Spleen (tissue), 11 donors: ENCODE data around the gene CABP4. TPM values are rescaled to one million over a fixed set of nuclear protein-coding genes. Genes with fewer than 3 reads are reported as not detected.

ENCODE experiments used
- DNase-seq: peaks from one replicate; pipeline ENCODE4 v3.0.0-alpha.2; 2020
- H3K27ac ChIP-seq, 8 donors: fragments of 200-600 bp; sonication (generic) in 7 of 8; 1 replicate in 4 of 8; 2 replicates in 4 of 8; pipeline versions ENCODE4 v1.5.0 to v1.8.0; 2016 to 2021; ENCODE audit warnings: inconsistent platforms in 4 of 8, mild to moderate bottlenecking in 4 of 8, moderate library complexity in 1 of 8
- H3K27me3 ChIP-seq, 7 donors: fragments of 200-600 bp; sonication (generic) in 6 of 7; replicated peaks in 1 of 7; 1 replicate in 4 of 7; 2 replicates in 3 of 7; pipeline versions ENCODE4 v1.5.0 to v1.8.0; 2016 to 2021; ENCODE audit warnings: inconsistent platforms in 3 of 7, mild to moderate bottlenecking in 1 of 7
- H3K36me3 ChIP-seq, 6 donors: fragments of 200-600 bp; sonication (generic) in 5 of 6; 1 replicate in 4 of 6; 2 replicates in 2 of 6; pipeline versions ENCODE4 v1.5.0 to v1.8.0; 2016 to 2021; ENCODE audit warnings: inconsistent platforms in 2 of 6
- H3K4me1 ChIP-seq, 6 donors: fragments of 200-600 bp; sonication (generic) in 5 of 6; 1 replicate in 3 of 6; 2 replicates in 3 of 6; pipeline versions ENCODE4 v1.5.0 to v1.8.0; 2016 to 2021; ENCODE audit warnings: inconsistent platforms in 3 of 6
- H3K4me3 ChIP-seq, 8 donors: fragments of 200-600 bp; sonication (generic) in 7 of 8; 1 replicate in 4 of 8; 2 replicates in 4 of 8; pipeline versions ENCODE4 v1.5.0 to v1.8.0; 2016 to 2021; ENCODE audit warnings: inconsistent platforms in 4 of 8, mild to moderate bottlenecking in 4 of 8, moderate library complexity in 2 of 8
- H3K9me3 ChIP-seq, 8 donors: fragments of 200-600 bp; sonication (generic) in 7 of 8; 1 replicate in 4 of 8; 2 replicates in 4 of 8; pipeline versions ENCODE4 v1.5.0 to v1.8.0; 2016 to 2021; ENCODE audit warnings: inconsistent platforms in 4 of 8
- CTCF ChIP-seq, 11 experiments: fragments of 200-600 bp in 7 of 11; fragments of 450-650 bp in 4 of 11; sonication (generic) in 4 of 11; IDR thresholded peaks in 8 of 11; conservative IDR thresholded peaks in 3 of 11; 1 replicate in 7 of 11; 2 replicates in 4 of 11; pipeline versions ENCODE4 v1.4.0 to v1.8.0; 2016 to 2021; ENCODE audit warnings: antibody characterized with exemption in 11 of 11, inconsistent platforms in 4 of 11, mild to moderate bottlenecking in 1 of 11
- POLR2A ChIP-seq, 3 donors: fragments of 450-650 bp; IDR thresholded peaks; one replicate each; pipeline ENCODE4 v1.5.1; 2017; ENCODE audit warnings: antibody characterized with exemption in 3 of 3, mild to moderate bottlenecking in 1 of 3
- POLR2AphosphoS5 ChIP-seq, 3 donors: sonication (generic); formaldehyde crosslinking; IDR thresholded peaks; one replicate each; pipeline ENCODE4 v1.5.1; 2017; ENCODE audit warnings: antibody characterized with exemption in 3 of 3
- WGBS, 5 donors: extraction: QIAGEN DNeasy Blood & Tissue Kit in 3 of 5; methylation state at CpG; one replicate each; pipeline versions ENCODE4 v1.1.5 to v1.1.7; 2013 to 2018; 5-methylcytosine and 5-hydroxymethylcytosine counted together
- intact Hi-C: fragments of 100-400 bp; cut with DNase I; formaldehyde crosslinking; loops from one replicate; pipeline ENCODE4 v1.15.0; 2023; ENCODE audit warnings: low total_unique reads
- polyA plus RNA-seq, 3 donors: library from polyadenylated mRNA; stranded (reverse); fragments of 200-250 nt; gene quantifications; one replicate each; pipeline ENCODE4 v1.2.1, GENCODE V29; 2013
- total RNA-seq, 7 donors: library from RNA; depleted of rRNA in 3 of 7; stranded (reverse); fragments of >200 nt in 3 of 7; fragmentation: NEBNext Ultra II Directional in 4 of 7; extraction: Animal tissue kit (Norgen Biotek cat#: 25700) in 4 of 7; gene quantifications; one replicate each; pipeline versions ENCODE4 v1.1.0 to v1.2.1, GENCODE V29; 2016 to 2021
- donor health status: healthy with polysubstance abuse.
- donor health status: DM: no; HTN: no; CAD: no; lungs with moderate emphysema.
- donor health status: DM: no; HTN: no; CAD: no.
- donor health status: Bipolar disorder and iron deficiency.
- donor health status: healthy.
- donor health status: DM: no; HTN: no; CAD: no.
- donor health status: DM: yes; HTN: yes; CAD: no.

CABP4 gene
- total and polyA plus RNA-seq, 10 donors: 2.6 to 27.3 (median 17.1) TPM

- H3K4me3 ChIP-seq: peak overlapping the region; percentile 60 to 77 (median 64)
- intact Hi-C loops: no loop called here
These were observed 12.4 kb upstream of the CABP4 start for GRCh38 chr11:67442504-67443404.

GRCh38 chr11:67445515-67445914 is 9.6 kb upstream of the CABP4 start:
- WGBS, 5 donors: 77 to 99% (median 86%) methylated on average over 5 of the region's 5 CpGs
- Histone ChIP-seq H3K36me3 (peaks cover 0 to 20% (median 0%) of the 10 kb centered on the region in 6 donors), H3K9me3 (no peaks in the 10 kb centered on the region), H3K27ac (peak overlapping the region in 7 of 8 donors; percentile 41 to 97 (median 92)), H3K4me3 (no peak overlapping the region), H3K4me1 (peaks cover 42 to 96% (median 94%) of the 10 kb centered on the region in 6 donors), H3K27me3 (no peaks in the 10 kb centered on the region)
- intact Hi-C loops: no loop called here
- TF ChIP-seq POLR2A (IDR thresholded peaks at IDR 0.05): no peak
- no peak for TF ChIP-seq POLR2AphosphoS5 (IDR thresholded peaks at IDR 0.05)
- no peak for TF ChIP-seq CTCF (IDR thresholded peaks at IDR 0.05 in 8 of 11, conservative IDR thresholded peaks at IDR 0.05 in 3 of 11)
- DNase-seq: no peak

More at GRCh38 chr11:67442504-67443404, 12.4 kb upstream of the CABP4 start:
- 50 to 66% (median 63%) methylated on average over 31 to 45 of the region's 45 CpGs for WGBS, 5 donors
- Histone ChIP-seq H3K27ac (peak overlapping the region; percentile 87 to 97 (median 92)), H3K4me1 (peaks cover 53 to 99% (median 97%) of the 10 kb centered on the region in 6 donors), H3K27me3 (no peaks in the 10 kb centered on the region), H3K36me3 (peaks cover 0 to 47% (median 2%) of the 10 kb centered on the region in 6 donors), H3K9me3 (no peaks in the 10 kb centered on the region)
- TF ChIP-seq POLR2A (IDR thresholded peaks at IDR 0.05) (no peak), POLR2AphosphoS5 (IDR thresholded peaks at IDR 0.05) (peak in 1 of 3 donors; percentile 57)
- peak; percentile 87 for DNase-seq

- intact Hi-C loops: no loop called here
- Histone ChIP-seq H3K9me3 (no peaks in the 10 kb centered on the region), H3K4me3 (no peak overlapping the region), H3K36me3 (no peaks in the 10 kb centered on the region), H3K4me1 (peaks cover 35 to 96% (median 92%) of the 10 kb centered on the region in 6 donors), H3K27me3 (no peaks in the 10 kb centered on the region), H3K27ac (peak overlapping the region in 4 of 8 donors; percentile 0 to 96 (median 47))
- DNase-seq: no peak
- WGBS, 5 donors: 89 to 98% (median 96%) methylated on average over 6 to 7 of the region's 7 CpGs
- TF ChIP-seq POLR2AphosphoS5 (IDR thresholded peaks at IDR 0.05) (no peak), CTCF (IDR thresholded peaks at IDR 0.05 in 8 of 11, conservative IDR thresholded peaks at IDR 0.05 in 3 of 11) (no peak), POLR2A (IDR thresholded peaks at IDR 0.05) (no peak)
These were observed 6.9 kb upstream of the CABP4 start for GRCh38 chr11:67448220-67448609.

- Histone ChIP-seq H3K4me1 (peaks cover 33 to 97% (median 88%) of the 10 kb centered on the region in 6 donors), H3K27ac (peak overlapping the region in 4 of 8 donors; percentile 27 to 66 (median 50))
These were observed 5.9 kb upstream of the CABP4 start for GRCh38 chr11:67449116-67449844.

More at GRCh38 chr11:67449116-67449844, 5.9 kb upstream of the CABP4 start:
- Histone ChIP-seq H3K36me3 (no peaks in the 10 kb centered on the region), H3K27me3 (no peaks in the 10 kb centered on the region), H3K9me3 (no peaks in the 10 kb centered on the region), H3K4me3 (no peak overlapping the region)
- intact Hi-C loops: no loop called here
- WGBS, 5 donors: 50 to 54% (median 51%) methylated on average over 9 of the region's 9 CpGs
- DNase-seq: no peak
- TF ChIP-seq POLR2AphosphoS5 (IDR thresholded peaks at IDR 0.05): peak in 1 of 3 donors; percentile 40
- no peak for TF ChIP-seq POLR2A (IDR thresholded peaks at IDR 0.05)
